Stimulated activated CD8-positive, alpha-beta memory T cell treated with anti-CD3 and anti-CD28 coated beads, Interleukin-12 subunit alpha, Interleukin-12 subunit beta, amount 100 ng/mL, for 4 hours (primary cell): ENCODE data around the gene SARDH.

Experiments used
- DNase-seq: peaks from one replicate; pipeline ENCODE4 v3.0.0-alpha.2; 2020; ENCODE audit warnings: low read depth

The SARDH gene, protein sequence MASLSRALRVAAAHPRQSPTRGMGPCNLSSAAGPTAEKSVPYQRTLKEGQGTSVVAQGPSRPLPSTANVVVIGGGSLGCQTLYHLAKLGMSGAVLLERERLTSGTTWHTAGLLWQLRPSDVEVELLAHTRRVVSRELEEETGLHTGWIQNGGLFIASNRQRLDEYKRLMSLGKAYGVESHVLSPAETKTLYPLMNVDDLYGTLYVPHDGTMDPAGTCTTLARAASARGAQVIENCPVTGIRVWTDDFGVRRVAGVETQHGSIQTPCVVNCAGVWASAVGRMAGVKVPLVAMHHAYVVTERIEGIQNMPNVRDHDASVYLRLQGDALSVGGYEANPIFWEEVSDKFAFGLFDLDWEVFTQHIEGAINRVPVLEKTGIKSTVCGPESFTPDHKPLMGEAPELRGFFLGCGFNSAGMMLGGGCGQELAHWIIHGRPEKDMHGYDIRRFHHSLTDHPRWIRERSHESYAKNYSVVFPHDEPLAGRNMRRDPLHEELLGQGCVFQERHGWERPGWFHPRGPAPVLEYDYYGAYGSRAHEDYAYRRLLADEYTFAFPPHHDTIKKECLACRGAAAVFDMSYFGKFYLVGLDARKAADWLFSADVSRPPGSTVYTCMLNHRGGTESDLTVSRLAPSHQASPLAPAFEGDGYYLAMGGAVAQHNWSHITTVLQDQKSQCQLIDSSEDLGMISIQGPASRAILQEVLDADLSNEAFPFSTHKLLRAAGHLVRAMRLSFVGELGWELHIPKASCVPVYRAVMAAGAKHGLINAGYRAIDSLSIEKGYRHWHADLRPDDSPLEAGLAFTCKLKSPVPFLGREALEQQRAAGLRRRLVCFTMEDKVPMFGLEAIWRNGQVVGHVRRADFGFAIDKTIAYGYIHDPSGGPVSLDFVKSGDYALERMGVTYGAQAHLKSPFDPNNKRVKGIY

DNA sequence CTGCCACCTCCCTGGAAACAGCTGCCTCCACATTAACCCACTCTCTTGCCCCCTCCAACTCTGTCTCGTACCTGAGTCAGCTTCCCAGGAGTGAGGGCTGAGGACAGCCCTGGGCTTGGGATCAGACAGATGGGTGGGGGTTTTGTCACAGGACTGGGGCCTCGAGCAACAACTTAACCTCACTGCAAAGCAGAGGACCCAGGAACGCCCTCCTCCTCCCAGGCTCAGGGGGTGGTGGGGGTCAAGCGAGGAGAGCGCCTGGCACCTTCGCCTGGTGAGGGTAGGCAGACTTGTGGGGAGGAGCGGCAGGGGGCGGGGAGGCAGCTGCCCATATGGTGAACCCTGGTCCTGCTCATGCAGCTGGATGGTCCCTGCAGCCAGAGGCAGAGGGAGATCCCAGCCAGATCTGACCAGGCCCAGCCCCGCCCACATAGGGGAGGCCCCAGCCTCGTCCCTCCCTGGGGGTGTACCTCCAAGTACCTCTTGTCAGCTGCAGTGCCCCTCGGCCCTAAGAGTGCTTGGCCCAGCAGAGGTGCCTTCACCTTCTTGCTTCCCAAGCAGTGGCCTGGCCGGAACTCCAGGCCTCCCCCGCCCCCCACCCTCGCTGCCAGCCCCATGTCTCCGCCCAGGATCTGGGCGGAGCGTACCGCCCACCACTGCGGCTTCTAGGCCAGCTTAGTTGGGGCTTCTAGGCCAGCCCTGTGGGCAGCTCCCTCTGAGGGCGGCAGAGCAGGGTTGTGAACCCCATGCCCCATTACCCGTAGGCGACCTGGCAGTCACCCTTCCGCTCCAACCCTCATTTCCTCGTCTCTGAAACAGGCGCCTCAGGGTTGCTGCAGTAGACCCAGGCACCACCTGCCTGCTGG is at the start of gene SARDH:
Gene SARDH (minus strand): TSS at position 579 of the 866 bp plus-strand sequence. CDS start 4,179 bp downstream, outside the sequence.
- DNase-seq = peak; percentile 37

GRCh38 chr9:133787754-133788025 is 49.5 kb upstream of the SARDH start:
- no peak for DNase-seq

DNA sequence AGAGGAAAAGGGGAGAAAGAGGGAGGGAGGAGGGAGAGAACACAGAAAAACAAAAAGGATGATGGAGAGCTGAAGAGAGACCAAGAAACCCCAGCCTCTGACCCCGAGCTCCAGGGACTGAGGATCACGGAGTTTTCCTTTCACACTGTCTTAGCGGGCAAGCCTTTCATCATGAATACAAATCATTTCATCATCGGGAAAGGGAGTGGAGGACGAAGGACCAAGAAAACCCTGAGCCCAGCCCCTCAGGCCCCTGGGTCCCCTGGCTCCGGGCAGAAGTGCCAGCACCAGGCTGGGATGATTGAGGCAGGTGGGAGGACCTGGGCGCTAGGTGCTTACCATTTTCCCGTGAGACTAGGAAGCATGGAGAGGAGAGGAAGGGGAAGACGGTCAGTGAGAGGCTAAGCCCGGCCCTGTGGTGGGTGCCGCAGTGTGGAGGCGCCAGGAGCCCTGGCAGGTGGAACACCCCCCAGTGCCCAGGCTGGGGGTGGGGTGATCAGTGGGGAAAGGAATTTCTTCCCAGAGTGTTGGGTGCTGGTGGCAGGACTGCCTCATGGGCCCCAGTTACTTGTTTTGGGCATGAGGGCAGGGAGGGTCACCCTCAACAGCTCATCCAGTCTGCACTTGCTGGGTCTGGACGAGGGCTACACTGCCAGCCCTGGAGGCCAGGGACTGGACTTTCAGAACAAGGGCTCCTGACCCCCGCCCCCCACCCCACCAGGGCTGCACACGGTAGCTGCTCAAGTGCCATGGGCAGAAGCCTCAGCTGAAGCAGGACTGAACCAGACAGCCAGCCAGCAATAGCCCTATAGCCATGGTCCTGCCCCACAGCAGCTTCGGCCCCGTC is 49.0 kb upstream of the SARDH start:
- no peak for DNase-seq

DNA sequence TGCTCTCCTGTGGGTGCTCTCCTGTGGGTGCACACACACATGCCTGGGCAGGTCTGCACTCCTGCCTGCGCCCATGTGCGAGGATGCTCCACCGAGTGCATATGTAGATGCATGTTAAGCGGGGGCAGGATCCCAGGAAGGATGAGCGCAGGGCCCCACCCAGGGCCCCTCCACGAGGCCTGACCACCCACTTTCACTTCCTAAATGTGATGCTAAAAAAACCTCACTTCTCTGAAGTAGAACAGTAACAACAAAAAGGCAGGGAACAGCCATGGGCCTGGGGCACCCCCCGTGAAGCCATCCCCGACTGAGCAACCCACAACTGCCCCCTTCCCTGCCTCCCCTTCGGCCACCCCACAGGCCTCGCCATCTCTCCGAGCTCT is 48.2 kb upstream of the SARDH start:
- DNase-seq = no peak

- no peak for DNase-seq
These were observed 47.7 kb upstream of the SARDH start for GRCh38 chr9:133785753-133786370.

DNA sequence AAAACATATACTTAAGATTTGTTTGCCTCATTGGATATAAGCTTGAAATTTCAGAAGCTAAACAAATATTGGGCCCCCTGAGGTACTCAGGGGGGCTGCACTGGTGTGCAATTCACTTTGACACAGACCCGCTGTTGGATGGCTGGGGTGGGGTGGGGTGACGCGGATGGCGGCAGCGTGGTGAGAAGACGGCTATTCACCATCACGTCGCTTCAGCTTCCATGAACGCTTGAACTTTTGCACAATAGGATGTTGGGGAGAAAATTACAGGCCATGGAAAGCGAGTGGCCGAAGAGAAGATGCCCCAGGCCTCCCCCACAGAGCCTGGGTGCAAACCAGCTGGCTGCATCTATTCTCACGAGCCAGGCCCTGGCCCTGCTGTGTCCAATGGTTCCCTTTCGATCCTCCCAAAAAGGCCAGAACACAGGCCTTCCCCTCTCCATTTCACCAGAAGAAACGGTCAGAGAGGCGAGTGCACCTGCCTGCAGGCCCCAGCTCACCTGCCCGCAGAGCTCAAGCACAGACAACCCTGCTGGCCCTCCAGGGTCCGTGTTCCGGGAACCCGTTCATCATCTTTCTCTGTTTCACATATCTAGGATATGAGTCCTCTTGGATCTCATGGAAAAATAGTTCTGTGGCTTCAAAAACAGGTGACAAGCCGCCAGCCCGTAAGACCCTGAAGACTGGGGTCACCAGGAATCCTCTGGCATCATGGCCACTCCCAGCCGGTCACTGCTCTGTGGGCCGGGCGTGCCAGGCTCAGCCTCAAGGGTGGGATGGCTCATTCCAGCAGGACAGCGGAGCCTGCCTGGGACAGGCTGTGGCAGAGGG is 46.8 kb upstream of the SARDH start:
- no peak for DNase-seq

GRCh38 chr9:133783331-133783731 is 45.2 kb upstream of the SARDH start:
- no peak for DNase-seq

GRCh38 chr9:133782157-133783130 is 44.3 kb upstream of the SARDH start:
- peak; percentile 15 for DNase-seq

GRCh38 chr9:133781828-133782135 is 43.6 kb upstream of the SARDH start:
- no peak for DNase-seq

GRCh38 chr9:133780962-133781827 is 43.0 kb upstream of the SARDH start:
- DNase-seq = no peak

- no peak for DNase-seq
These were observed 42.3 kb upstream of the SARDH start for GRCh38 chr9:133780404-133780945.

DNA sequence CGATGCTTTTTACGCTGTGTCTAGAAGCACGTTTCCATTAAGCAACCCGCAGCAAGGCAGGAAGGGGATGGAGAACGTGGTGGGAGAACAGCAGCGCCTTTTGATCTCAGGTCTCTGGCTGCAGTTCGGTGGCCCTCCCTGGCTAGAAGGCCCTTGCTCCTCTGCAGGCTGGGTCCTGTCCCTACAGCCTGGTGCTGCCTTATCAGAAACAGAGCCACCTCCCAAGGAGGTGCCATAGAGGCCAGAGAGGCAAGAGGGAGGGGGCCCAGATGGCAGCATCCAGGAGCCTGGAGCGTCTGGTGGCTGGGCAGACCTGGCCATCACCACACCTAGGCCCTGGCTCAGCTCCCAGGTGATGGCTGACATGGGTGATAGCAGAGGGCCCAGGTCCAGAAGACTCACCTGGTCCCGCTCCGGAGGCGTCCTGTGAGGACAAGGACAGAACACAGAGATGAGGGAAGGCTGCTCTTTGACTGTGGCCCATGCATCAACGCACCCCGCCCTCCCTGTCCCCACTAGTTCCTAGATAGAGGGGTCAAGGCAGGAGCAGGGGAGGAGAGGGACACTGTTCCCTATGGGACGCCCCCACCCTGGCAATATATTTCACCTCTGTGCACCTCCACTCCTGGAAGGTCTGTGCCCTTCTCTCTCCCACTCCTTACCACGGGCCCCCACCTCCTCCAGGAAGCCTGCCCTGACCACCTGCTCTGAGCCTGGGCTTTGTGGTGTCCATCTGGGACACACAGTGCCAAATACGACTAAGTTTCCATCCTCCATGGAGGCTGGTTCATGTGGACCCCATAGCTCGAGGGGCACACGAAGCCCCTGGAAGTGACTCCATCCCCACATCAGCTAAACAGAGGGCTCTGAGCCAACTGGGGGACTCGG is 41.6 kb upstream of the SARDH start:
- DNase-seq = no peak

GRCh38 chr9:133779081-133779480 is 40.9 kb upstream of the SARDH start:
- no peak for DNase-seq

DNA sequence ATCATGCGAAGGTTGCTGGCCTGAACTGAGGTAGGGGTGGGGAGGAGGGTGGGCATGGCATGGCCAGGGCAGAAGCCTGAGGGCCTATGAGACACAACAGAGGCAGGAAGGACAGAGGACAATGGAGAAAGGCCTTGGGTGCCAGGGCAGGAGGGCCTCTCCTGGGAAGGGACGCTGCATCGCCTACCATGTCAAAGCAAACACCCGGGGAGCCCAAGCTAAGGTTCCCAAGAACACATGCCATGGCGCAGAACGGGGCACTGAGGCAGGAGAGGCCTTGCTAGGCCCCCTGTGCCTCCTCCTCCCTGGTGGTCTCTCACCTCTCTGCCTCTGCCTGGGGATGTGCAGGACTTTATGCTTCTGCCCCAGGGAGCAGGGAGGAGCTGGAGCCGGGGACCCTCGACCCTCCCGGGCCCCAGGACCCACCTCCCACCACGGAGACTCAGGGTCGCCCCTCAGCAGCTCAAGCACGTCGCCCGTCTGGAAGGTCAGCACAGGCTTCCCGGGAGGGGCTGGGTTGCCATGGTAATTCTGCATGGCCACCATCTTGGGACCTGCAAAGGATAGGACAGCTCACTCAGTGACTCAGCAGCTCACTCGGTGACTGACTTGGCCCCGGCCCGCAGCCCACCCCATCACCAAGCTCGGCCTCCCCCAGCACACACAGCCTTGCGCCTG is 40.3 kb upstream of the SARDH start:
- DNase-seq = no peak

DNA sequence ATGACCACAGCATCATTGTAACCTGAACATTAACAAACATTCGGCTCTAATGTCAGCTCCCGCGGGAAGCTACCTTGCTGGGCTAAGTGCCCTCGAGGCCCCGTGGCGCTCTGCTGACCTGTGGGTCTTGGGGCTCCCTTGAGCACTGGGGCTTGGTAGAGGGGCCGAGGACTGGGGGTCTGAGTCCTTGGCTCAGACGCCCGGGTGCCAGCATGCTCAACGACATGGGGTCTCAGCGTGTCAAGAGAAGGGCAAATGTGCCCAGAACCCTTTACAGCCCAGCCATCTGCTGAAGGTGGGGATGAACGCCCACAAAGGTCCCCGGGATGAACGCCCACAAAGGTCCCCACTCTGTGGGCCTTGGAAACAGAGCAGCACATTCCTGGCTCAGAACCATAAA is 39.7 kb upstream of the SARDH start:
- DNase-seq = no peak
